ENCODE measurements around the gene HOXA10.
A peak's percentile ranks its signal among the peaks of the same experiment; 100 is the strongest.

The HOXA10 gene

DNA sequence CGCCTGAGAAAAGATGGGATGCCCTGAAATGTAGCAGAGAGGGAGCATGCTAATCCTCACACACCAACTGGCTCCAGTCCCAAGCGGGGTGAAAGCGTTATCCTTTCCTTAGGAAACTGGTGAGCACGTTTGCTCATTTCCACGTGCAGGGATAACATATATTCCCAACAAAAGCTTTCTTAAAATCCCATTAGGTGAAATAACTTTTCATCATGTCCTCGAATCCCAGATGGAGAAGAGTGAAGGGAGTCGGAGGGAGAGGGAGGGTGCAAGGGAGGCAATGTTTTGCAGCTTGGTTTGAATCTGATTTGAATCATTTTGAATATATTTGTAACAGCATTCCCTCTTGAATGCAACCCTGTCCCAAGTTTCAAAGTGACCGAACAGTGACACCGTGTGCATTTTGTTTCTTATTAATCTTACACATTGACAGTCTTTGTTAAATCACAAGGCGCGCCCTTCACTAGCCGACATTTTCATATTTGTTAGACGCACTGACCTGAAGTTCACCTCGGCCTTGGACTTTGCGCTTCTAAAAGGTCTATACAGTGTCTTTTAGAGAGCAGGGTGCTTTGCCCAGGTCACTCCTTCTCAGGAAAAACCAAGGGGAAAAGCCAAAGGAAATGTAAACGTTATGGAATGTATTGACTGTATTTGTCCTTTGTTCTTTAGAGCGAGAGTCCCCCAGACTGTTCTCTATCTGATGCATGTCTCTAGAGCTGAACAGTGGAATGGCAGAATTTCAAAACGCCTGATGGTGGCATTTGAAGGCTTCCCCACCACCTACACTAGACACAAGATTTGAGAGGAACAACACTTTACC lies 40.5 kb downstream of the HOXA10 start:
- no peak for DNase-seq

DNA sequence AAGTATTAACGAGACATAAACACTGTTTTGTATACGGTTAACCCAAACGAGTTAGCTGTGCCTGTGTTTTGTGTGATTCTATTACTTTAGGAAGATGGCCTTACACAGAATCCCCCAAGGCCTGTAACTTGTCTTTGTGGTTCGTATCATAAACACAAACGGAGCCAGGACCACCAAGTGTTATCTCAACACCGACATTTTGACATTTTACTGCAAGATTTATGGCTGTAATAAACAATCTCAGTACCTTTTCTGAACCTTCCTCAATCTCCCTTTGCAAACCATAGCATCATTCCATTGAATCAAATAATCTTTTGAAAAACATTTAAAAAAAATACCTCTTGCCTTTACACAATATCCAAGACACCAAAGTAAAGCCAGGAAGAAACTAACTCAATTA lies 41.1 kb downstream of the HOXA10 start:
- no peak for DNase-seq

DNA sequence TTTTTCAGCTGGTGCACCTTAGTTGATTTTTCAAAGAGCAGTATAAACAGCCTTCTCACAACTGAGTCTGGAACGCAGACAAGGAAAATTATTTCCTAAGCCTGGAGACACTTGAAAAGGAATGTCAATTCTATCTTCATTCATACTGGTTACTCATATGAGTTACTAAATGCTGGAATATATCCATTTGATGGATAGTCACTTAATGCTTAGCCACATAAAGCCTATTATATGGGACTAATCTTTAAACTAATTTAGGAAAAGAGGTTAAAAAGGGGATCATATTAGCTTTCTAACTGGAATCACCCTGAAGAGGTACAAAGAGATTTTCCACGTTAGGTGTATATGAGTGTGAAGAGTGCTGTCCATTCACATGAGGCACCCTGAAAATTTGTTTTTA lies 41.9 kb downstream of the HOXA10 start:
- no peak for DNase-seq

DNA sequence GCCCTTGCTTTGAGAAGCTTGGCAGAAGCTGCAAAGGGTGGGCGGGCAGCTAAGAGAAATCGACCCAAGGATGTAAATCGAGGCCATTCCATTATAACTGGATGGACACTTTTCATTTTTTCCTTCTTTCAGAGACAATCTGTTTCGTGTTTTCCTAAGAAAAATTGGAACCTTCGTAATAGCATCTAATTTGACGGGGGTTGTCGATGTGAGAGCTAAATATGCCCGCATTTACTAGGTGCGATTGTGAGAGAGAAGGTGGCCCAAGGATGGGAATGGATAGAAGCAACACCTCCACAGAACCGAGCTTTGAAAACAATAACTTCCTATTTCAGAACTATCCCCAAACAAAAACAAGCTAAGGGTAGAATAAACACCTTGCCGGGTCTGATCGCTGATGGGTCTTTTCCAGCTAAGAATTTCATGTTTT lies 42.7 kb downstream of the HOXA10 start:
- no peak for DNase-seq

DNA sequence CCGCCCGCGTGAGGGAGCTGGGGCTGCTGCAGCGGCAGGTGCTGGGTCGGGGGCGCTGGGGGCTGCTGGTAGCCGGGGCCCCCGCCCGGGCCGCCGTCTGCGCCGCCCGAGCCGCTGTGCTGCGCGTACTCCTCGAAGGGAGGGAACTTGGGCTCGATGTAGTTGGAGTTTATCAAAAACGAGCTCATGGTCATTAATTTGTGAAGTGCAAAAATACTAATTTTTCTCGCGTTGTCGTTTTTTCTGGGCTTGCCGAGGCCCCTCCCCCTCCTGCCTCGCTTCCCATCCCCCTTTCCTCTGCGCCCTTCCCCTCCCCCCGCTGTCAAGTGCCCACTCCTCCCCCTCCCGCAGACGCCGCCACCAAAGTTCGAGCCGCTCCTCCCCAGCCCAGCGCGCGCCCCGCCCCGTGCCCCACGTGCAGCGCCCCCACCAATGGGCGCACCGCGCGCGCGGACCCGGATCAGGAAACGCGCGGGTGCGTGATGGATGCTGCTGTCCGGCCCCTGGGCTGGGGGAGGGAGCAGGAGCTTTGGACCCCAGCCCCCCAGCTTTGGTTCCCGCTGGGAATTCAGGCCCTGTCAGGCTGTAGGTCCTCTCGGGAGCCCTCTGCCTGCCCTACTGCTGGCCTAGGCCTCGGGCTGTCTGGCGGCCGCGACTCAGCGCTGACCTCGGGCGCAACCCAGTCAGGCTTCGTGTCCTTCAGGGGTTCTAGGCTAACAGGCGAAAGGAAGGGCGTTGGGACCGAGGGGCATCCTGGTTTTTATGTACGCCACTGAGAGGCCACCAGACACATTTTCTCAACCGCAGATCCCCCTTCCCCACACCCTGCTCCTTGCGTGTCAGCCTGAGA lies 43.4 kb downstream of the HOXA10 start, which contains the start of gene HOXA4:
Gene HOXA4, minus strand, starts transcription at position 218 of the 850 bp plus-strand sequence. Its CDS starts 24 bp downstream, at position 194.
- DNase-seq = peak in 7 of 56 donors; percentile 2 to 32 (median 5)

DNA sequence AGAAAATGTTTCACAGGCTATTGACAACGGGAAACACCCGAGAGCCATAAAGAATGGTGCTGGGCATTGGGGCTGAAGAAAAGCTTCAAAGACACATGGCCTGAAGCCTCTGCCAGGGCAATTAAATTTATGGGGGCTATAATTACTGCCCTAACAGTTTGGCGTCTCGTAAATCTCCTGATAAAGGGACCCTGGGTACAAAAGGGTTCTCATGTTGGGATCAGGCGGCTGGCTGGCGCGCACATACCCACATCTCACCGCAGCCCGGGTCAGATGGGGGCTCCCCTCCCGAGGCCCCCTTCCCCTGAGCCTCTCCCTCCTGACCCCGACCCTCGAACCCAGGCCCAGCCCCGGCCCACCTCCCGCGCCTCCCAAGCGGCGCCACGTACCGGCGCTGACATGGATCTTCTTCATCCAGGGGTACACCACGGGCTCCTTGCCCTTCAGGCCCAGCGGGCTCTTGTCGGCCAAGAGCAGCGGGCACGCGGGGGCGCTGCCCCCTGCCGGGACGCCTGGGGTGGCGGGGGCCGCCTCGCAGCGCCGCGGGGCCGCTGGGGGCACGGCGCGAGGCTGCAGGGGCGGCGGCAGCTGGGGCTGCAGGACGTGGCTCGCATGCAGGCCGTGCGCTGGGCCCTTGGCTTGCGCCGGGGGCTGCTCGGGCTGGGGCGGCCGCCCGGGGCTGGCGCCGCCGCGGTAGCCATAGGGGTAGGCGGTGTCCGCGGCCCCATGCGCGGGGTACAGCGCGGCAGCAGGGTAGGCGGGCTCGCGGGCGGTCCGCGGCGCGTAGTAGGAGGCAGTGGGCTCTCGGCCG lies 44.2 kb downstream of the HOXA10 start:
- no peak for DNase-seq

DNA sequence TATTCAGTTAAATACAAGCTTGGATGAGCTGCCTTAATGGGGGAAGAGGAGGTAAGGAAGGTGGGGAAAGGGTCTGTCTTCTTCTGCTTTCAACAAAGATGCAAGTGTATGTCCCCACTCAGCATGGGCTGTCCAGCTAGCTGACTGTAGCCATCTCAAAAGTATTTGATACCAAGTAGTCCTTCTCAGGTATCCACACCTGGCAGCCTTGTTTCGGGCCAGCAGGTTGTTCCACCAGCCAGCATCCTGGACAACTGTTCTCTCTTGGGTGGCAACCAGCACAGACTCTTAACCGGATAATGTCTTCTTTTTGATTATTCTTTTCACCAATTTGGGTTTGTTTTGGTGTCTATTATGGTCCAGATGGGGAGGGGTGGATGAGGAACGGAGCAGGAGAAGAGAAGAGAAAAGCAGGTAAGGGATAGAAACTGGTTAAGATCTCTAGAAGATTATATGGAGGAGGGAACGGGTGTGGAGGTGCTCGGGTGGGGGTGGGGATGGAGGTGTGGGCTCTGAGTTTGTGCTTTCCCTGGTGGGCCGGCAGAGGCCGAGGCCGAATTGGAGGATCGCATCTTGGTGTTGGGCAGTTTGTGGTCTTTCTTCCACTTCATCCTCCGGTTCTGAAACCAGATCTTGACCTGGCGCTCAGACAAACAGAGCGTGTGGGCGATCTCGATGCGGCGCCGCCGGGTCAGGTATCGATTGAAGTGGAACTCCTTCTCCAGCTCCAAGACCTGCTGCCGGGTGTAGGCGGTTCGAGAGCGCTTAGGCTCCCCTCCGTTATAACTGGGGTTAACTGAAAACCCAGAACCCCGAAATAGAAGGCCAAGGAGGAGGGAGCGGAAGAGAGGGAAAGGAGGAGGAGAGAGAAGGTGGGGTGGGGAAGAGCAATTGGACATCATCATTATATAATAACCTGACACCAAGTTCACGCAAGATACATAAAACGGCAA lies 45.1 kb downstream of the HOXA10 start:
- no peak for DNase-seq

DNA sequence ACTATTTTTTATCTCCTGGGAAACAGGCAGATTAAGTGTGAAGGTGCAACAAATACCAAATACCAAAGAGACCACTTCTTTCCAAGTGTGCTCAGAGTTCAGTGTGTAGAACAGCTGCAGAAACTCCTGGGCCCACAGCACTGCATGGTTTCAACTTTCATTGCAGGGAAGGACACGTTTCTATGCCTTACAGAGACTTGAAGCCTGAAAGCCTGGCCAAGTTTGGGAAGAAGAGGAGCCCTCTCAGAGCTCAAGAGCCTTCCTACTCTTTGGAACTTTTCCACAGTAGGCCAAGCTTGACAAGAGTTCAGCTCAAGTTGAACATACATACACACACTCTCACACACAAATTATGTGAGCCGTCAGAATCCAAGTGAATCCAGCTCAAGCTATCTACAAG lies 46.1 kb downstream of the HOXA10 start:
- no peak for DNase-seq

DNA sequence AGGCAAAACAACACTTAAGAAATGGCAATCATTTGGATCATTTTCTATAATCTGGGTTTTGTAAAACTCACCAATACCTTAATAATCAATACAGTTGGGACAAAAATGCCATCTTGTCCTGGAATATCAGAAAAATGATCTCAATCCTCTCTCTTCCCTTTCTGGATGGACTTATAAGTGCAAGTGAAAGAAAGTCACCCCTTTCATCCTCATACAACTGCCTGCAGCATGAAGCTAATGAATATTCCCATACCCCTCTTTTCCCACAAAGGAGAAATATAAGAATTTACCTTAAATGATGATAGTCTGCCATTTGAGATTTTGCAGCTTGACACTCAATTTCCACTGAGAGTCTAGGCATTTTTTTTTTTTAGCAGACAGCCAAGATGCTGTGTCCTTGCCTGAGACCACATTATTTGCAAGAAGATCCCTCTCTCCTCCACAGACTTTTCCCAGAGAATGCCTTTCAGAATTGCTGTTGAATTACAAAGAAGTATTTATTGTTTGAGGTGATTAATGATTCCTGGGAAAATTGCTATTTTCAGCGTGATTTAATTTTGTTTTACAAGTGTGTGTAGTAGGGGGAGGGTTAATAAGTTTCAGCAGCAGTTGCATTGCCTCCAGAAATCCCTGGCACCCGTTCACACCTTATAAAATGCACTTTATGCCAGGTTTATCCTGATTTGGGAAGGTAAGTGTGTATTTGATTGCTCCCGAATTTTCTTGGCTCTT lies 47.4 kb downstream of the HOXA10 start:
- no peak for DNase-seq

DNA sequence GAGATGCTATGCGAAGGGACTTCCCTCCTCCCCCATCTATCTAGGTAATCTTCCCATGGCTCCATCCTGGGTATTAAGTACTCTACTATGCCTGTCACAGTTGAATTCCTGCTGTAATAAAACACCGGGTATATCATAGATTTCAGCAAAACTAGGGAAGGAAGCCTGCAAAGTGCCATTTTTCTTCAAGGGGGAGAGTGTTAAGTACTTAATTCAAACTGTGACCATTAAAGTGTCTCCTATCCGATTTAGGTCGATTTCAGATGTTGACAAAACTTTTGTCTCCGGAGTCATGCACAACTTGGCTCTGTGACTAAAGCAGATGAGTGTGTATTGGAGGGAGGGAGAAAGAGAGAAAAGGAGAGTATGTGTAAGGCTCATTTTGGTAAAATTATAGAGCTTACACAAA lies 48.1 kb downstream of the HOXA10 start:
- no peak for DNase-seq

DNA sequence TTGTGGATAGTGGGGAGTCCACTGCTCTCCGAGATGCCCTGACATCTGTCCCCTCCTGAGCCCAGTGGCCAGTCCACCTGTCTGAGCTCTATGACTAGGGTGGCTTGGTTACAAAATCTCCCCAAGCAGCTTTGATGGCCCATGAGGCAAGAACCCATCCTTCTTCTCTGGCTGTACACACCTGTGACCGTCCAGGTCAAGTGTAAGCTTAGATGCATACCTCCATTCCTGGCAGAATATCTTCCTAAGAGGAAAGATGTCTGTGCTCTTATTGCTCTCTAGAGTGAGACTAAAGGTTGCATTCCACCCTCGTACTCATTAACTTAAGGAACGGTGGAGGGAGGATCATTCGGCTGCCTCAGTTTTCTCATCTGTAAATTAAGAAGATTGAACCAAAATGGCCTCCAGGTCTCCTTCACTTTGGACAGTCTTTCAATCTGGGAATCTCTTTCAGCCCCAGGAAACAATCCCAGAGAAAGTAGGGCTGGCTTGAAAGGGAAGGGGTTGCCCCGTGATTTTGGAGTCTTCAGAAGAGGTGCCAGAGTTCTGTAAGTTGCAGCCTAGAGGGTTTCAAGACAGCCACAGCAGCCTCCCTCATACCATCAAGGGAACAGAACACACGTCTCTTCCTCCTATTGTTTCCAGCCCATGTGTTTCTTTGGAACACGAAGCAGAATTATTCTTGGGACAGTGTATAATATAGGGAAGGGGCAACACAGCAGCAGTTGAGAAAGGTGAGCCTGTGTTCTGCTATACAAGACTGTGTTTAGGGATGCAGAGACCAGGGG lies 49.0 kb downstream of the HOXA10 start:
- no peak for DNase-seq

DNA sequence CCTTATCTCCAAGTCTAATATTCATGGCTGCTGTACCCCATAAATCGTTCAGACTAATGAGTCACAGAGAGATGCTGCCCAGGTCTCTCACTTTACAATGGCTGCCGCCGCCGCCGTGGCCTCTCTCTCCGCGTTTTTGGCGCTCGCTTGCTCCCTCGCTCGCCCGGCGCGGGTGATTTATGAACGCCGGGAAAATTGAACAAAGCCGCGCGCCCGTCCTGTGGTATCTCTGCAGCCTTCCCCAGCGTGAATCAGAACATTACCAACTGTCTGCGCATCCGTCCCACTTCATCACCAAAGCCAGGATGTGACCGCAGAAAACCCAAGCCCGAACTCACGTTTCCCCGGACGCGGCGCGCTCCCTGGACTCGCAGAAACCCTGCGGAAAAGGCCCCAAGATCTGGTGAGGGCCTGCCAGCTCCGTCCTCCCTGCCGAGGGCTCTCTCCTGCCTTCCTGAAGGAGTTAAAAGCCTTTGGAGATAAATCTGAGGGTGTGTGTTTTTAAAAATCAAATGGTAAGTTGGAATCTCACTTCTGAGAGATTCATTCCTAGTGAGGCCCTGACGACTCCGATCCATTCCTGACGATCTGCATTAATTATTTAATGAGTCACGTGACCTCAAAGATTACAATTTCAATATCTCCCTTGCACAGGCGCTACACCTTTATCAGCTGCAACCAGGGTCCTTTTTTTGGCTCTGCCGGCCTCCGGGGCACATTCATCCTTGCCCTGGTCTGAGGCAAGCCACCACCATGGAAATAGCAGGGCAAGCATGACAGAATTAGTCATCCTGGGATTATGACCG lies 49.8 kb downstream of the HOXA10 start:
- DNase-seq = no peak

DNA sequence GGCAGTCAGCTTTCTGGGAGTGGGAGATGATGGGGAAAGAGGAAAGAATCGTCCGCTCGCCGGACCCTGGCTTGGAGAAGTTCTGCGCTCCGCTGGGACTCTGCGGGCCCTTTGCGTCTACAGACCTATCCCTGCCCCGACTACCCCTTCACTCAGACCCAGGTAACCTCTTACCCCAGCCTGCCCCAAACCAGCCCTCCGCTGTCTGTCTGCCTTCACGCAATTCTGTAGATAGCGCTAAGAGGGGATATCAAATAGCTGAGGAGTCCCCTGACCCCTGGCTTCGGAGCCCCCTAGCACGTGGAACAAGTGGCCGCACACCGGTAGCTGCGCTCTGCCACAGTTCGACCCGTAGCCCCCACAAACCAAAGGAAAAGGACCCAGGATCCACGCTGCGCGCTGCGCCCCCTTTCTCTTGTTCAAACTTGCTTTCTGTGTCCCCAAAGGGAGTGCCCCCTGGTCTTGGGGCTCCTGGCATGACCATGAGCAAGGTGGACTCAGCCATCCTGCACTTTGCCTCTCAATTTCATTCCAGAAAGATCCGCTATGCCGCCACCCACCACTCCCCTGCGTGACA lies 50.6 kb downstream of the HOXA10 start:
- DNase-seq = no peak

DNA sequence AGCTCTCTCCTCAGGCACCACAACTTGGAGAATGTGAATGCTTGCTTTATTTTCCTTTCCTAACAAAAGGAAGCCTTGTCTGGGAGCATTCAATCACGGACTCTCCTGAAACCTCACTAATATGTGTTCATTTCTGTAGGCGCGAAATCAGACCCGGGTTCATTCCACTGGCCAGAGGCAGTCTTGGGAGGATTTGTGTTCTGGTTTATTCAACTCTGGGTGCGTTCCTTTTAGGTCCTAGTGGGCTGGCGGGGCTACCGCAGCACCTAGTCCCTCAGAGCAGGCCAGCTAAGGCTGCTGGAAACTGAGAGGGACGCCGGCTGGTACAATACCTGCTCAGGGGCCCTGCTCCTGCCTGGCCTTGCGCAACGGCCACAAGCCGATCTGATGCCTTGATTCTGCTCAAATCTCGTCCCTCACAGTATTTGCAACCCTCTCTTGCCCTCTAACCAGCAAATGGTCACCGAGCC lies 51.1 kb downstream of the HOXA10 start:
- DNase-seq = no peak

DNA sequence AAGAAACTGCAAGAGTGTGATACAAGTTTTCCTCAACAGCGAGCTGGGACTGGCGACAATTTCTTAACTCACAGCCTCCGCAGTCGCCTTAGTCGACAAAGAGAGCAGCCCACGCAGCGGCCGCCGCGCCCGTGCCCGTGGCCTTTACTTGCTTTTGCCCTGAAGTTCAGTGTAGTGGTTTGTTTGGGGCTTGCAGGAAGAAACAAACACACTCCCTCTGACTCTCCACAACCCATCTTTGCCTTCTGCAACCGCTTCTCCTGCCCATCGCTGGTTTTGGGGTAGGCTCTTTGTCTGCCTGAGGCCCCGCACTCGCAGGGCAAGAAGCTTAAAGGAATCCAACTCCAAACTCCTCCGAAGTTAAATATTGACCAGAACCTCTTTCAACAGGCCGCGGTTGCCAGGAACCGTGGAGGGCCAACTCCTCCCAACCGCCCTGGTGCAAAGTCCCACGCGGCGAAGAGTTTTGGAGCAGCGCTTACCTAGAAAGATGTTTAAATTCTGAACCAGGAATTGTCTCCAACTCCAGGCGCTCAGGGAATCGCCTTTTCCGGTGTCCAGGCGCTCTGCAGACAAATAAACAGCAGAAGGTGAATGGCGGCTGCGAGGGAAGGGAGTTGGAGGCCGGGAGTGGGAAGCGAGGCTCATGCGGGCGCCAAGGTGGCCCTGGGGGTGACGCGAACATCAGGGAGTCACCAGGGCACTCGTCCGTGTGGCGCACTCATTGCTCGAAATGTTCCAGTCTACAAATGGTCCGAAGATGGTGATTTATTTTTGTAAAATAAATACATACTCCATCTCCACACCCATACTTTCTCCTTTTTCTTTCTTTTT lies 51.8 kb downstream of the HOXA10 start:
- no peak for DNase-seq

DNA sequence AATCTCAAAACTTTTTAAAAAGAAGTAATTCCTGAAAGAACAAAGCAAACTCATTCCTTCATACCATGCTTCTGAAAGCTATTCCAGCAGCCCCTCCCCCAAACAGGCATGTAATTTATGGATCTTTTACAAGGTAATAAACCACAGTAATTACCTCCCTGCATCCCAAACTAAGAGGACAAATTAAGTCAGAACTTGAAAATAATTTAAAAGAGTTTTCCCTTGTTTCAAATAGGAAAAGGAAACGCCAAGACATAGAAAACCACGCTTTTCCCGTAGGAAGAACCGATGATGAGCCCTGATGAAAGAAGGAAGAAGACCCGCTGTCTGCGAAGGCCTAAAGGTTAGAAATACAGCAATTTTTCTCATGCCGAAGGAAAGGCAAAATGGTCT lies 52.4 kb downstream of the HOXA10 start:
- DNase-seq = no peak

All from nucleus accumbens (tissue), 56 donors.